GM12892 (cell line): ENCODE data around the gene RHBDL1.

Experiments
- POLR2A ChIP-seq: IDR thresholded peaks from 2 replicates; pipeline ENCODE4 v1.6.1; 2011; ENCODE audit warnings: low read depth, low read length, control low read depth
- POLR2AphosphoS5 ChIP-seq: IDR thresholded peaks from 2 replicates; pipeline ENCODE4 v1.6.1; 2011; ENCODE audit warnings: low read depth, low read length, control low read depth
- TAF1 ChIP-seq: IDR thresholded peaks from 2 replicates; pipeline ENCODE4 v1.6.1; 2011; ENCODE audit warnings: low read depth, mild to moderate bottlenecking, control low read depth, low read length, borderline replicate concordance

DNA sequence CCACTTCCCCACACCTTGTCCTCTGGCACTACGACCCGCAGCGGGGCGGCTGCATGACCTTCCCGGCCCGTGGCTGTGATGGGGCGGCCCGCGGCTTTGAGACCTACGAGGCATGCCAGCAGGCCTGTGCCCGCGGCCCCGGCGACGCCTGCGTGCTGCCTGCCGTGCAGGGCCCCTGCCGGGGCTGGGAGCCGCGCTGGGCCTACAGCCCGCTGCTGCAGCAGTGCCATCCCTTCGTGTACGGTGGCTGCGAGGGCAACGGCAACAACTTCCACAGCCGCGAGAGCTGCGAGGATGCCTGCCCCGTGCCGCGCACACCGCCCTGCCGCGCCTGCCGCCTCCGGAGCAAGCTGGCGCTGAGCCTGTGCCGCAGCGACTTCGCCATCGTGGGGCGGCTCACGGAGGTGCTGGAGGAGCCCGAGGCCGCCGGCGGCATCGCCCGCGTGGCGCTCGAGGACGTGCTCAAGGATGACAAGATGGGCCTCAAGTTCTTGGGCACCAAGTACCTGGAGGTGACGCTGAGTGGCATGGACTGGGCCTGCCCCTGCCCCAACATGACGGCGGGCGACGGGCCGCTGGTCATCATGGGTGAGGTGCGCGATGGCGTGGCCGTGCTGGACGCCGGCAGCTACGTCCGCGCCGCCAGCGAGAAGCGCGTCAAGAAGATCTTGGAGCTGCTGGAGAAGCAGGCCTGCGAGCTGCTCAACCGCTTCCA lies 42.0 kb upstream of the RHBDL1 start:
- TF ChIP-seq POLR2A (no peak), TAF1 (no peak), POLR2AphosphoS5 (no peak)
